Measurements from ENCODE around the gene PPM1J.

DNA sequence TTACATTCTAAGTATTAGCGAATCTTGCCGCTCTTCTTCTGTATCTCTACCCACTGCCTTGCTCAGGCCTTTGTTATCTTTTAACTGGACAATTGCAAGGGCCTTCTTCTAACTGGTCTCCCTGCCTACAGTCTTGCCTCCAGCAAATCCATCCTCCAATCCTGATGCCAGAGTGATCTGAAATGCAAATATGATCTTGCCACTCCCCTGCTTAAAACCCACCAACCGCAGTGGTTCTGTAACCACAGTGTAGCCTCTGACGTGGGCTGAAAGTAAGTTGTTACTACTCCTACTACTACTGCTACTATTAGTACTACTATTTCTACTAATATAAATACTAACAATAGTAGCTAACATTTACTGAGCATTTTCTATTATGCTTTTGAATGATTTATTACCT lies 28.3 kb downstream of the PPM1J start:
- no peak for TF ChIP-seq NR3C1 (CRISPR knock-in tag; IDR thresholded peaks at IDR 0.05)
- TF ChIP-seq, protein P1, sequence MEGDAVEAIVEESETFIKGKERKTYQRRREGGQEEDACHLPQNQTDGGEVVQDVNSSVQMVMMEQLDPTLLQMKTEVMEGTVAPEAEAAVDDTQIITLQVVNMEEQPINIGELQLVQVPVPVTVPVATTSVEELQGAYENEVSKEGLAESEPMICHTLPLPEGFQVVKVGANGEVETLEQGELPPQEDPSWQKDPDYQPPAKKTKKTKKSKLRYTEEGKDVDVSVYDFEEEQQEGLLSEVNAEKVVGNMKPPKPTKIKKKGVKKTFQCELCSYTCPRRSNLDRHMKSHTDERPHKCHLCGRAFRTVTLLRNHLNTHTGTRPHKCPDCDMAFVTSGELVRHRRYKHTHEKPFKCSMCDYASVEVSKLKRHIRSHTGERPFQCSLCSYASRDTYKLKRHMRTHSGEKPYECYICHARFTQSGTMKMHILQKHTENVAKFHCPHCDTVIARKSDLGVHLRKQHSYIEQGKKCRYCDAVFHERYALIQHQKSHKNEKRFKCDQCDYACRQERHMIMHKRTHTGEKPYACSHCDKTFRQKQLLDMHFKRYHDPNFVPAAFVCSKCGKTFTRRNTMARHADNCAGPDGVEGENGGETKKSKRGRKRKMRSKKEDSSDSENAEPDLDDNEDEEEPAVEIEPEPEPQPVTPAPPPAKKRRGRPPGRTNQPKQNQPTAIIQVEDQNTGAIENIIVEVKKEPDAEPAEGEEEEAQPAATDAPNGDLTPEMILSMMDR (IDR thresholded peaks at IDR 0.05 in 2 of 3, conservative IDR thresholded peaks at IDR 0.05 in 1 of 3; ENCODE audit: insufficient read depth in 2 of 3, low read depth in 1 of 3, low read length in 3 of 3) = no peak
- no peak for TF ChIP-seq GATA2 (CRISPR knock-in tag; IDR thresholded peaks at IDR 0.05)
- TF ChIP-seq, protein P2, sequence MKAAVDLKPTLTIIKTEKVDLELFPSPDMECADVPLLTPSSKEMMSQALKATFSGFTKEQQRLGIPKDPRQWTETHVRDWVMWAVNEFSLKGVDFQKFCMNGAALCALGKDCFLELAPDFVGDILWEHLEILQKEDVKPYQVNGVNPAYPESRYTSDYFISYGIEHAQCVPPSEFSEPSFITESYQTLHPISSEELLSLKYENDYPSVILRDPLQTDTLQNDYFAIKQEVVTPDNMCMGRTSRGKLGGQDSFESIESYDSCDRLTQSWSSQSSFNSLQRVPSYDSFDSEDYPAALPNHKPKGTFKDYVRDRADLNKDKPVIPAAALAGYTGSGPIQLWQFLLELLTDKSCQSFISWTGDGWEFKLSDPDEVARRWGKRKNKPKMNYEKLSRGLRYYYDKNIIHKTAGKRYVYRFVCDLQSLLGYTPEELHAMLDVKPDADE (conservative IDR thresholded peaks at IDR 0.05; ENCODE audit: control insufficient read depth, low read depth, low read length) = no peak
- TF ChIP-seq LEF1 (IDR thresholded peaks at IDR 0.05) = no peak
